ENCODE results near the gene USP32.

DNA sequence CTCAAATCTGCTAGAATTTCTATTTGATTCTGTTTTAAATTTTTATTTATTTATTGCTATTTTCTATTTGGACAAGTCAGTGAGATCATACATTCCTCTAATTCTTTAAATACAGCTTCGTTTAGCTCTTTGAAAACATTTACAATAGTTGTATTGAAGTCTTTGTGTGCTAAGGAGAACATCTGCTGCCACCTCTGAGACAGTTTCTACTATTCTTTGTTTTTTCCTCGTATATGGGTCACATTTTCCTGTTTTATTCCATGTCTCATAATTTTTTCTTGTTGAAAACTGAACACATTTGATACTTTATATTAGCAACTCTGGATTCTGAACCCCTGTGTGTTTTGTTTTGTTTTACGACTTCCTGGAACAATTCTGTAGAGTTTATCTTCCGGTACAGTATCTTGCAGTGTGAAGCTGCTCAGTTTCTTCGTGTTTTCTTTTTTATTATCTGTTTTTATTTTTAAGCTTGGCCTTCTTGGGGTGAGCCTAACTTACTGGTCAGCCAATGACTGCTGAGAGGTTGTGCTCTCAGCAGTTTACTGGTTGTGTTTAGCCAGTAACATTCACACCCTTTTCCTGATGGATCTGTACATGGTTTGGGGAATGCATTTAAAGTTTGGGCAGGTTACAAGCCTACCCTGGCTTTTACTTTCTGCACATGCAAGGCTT lies 143.2 kb downstream of the USP32 start:
- TF ChIP-seq POLR2A (IDR thresholded peaks at IDR 0.05; ENCODE audit: low read length): no peak
- no peak for TF ChIP-seq GATA1 (IDR thresholded peaks at IDR 0.05; ENCODE audit: low read depth, low read length)
